Heart left ventricle (tissue), 13 donors: ENCODE results near the gene TGM4.

Experiments used
- CTCF ChIP-seq, 12 donors: fragments of 200-600 bp; sonication (generic) in 4 of 12; IDR thresholded peaks; one replicate each; pipeline versions ENCODE4 v1.5.0 to v1.8.0; 2018 to 2022; ENCODE audit warnings: antibody characterized with exemption in 12 of 12, mild to moderate bottlenecking in 5 of 12
- POLR2A ChIP-seq, 2 donors: fragments of 450-650 bp; IDR thresholded peaks; one replicate each; pipeline ENCODE4 v1.6.1; 2017; ENCODE audit warnings: antibody characterized with exemption in 2 of 2, mild to moderate bottlenecking in 2 of 2, moderate library complexity in 2 of 2
- donor health status: ischemic (EF 13 %, LVEDD 7.1; RV severe dilation, severe dysfunction).
- donor health status: DM: no; HTN: yes; CAD: no.
- donor health status: DM: no; HTN: no; CAD: no.
- donor health status: ischemic (EF 25% LVEDD 6.9; RV normal size, moderate dysfunction).
- donor health status: ischemic (EF 25% LVEDD 5.7; RV mildly dilated, moderate dysfunction).
- donor health status: ischemic (EF 35%, LVEDD 5.7; RV mildly dilated, moderate dysfunction).
- donor health status: nonischemic (EF 11% LVEDD 7.7; RV severe dilation, severe dysfunction).
- donor health status: DM: yes; HTN: yes; CAD: no.
- donor health status: PGD.
- donor health status: ischemic (EF 29% LVEDD 5.4; RV normal size, mild dysfunction).
- donor health status: nonischemic (EF 23%, LVEDD 6.1; RV moderate dilation, normal function).

GRCh38 chr3:44954304-44954703 is 79.9 kb downstream of the TGM4 start:
- TF ChIP-seq CTCF (IDR thresholded peaks at IDR 0.05) (no peak), POLR2A (IDR thresholded peaks at IDR 0.05) (no peak)
